SU-DHL-6 (cell line): ENCODE measurements around the gene ZSWIM1.

Experiments used
- EZH2phosphoT487 ChIP-seq: fragments of 200-600 bp; sonication (generic), shearing (Covaris generic); conservative IDR thresholded peaks from 2 replicates; pipeline ENCODE4 v1.6.1; 2018; ENCODE audit warnings: mild to moderate bottlenecking, antibody characterized with exemption, low read length, moderate library complexity, mixed read lengths
- TF ChIP-seq, protein P1 (sequence below): fragments of 200-600 bp; sonication (generic); IDR thresholded peaks from one replicate; pipeline ENCODE4 v1.5.1; 2017; ENCODE audit warnings: antibody characterized with exemption, mild to moderate bottlenecking, low read length, moderate library complexity; ENCODE audit not compliant: insufficient read depth, poor library complexity, severe bottlenecking

DNA sequence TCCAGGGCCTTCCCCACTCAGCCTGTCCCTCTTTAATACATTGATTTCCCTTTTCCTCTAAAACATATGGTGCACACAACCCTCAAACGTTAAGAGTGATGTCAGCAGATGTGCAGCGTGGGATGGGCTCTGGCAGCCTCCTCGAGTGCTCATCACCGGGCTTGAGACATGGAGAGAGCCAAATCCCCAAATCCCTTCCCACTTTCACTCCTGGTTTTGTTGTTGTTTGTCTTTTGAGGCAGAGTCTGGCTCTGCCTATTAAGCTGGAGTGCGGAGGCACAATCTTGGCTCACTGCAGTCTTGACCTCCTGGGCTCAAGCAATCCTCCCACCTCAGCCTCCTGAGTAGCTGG is 36.7 kb downstream of the ZSWIM1 start:
- no peak for TF ChIP-seq EZH2phosphoT487
- TF ChIP-seq, protein P1, sequence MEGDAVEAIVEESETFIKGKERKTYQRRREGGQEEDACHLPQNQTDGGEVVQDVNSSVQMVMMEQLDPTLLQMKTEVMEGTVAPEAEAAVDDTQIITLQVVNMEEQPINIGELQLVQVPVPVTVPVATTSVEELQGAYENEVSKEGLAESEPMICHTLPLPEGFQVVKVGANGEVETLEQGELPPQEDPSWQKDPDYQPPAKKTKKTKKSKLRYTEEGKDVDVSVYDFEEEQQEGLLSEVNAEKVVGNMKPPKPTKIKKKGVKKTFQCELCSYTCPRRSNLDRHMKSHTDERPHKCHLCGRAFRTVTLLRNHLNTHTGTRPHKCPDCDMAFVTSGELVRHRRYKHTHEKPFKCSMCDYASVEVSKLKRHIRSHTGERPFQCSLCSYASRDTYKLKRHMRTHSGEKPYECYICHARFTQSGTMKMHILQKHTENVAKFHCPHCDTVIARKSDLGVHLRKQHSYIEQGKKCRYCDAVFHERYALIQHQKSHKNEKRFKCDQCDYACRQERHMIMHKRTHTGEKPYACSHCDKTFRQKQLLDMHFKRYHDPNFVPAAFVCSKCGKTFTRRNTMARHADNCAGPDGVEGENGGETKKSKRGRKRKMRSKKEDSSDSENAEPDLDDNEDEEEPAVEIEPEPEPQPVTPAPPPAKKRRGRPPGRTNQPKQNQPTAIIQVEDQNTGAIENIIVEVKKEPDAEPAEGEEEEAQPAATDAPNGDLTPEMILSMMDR = no peak
